ENCODE results near the gene NKX2-2. TPM values are rescaled to one million over a fixed set of nuclear protein-coding genes. Genes with fewer than 3 reads are reported as not detected.

The NKX2-2 gene
- total and polyA plus RNA-seq, 4 donors = not detected

- TF ChIP-seq GABPA (IDR thresholded peaks at IDR 0.05 in 1 of 2, conservative IDR thresholded peaks at IDR 0.05 in 1 of 2) = no peak
Observed at GRCh38 chr20:21529863-21530262, 16.0 kb upstream of the NKX2-2 start (continued).

- Histone ChIP-seq H3K4me3 (ENCODE audit: low read depth in 1 of 3, low read length in 3 of 3) (no peak overlapping the region), H3K27me3 (ENCODE audit: control insufficient read depth in 4 of 4, insufficient read depth in 4 of 4, low read length in 3 of 4) (peaks cover 0 to 3% (median under 1%) of the 10 kb centered on the region in 4 donors), H3K9me3 (ENCODE audit: control insufficient read depth in 4 of 4, low read length in 3 of 4) (no peaks in the 10 kb centered on the region), H3K27ac (ENCODE audit: low read depth in 1 of 2, low read length in 2 of 2) (no peak overlapping the region), H3K9ac (ENCODE audit: low read depth in 1 of 2, low read length in 2 of 2) (no peak overlapping the region), H3K36me3 (ENCODE audit: control insufficient read depth in 4 of 4, insufficient read depth in 3 of 4, low read depth in 1 of 4, low read length in 3 of 4) (no peaks in the 10 kb centered on the region), H3K4me1 (ENCODE audit: control insufficient read depth in 4 of 4, insufficient read depth in 4 of 4, low read length in 3 of 4) (peaks cover 0 to 13% (median 8%) of the 10 kb centered on the region in 4 donors)
- no peak for DNase-seq (ENCODE audit: low spot score)
- TF ChIP-seq JUND (IDR thresholded peaks at IDR 0.05) (no peak), ZBTB33 (IDR thresholded peaks at IDR 0.05) (no peak), SP1 (IDR thresholded peaks at IDR 0.05) (no peak), RAD21 (IDR thresholded peaks at IDR 0.05) (no peak)
- WGBS = 93% methylated on average over 5 of the region's 5 CpGs
Observed at GRCh38 chr20:21528870-21529269, 15.0 kb upstream of the NKX2-2 start.

GRCh38 chr20:21527908-21528307, 14.0 kb upstream of the NKX2-2 start:
- H3K36me3 ChIP-seq (ENCODE audit: control insufficient read depth in 4 of 4, insufficient read depth in 3 of 4, low read depth in 1 of 4, low read length in 3 of 4) = no peaks in the 10 kb centered on the region
- peaks cover 0 to 7% (median 4%) of the 10 kb centered on the region in 4 donors for H3K27me3 ChIP-seq (ENCODE audit: control insufficient read depth in 4 of 4, insufficient read depth in 4 of 4, low read length in 3 of 4)
- no peak for DNase-seq (ENCODE audit: low spot score)
- no peak for TF ChIP-seq REST (IDR thresholded peaks at IDR 0.05)
- TF ChIP-seq RXRA (IDR thresholded peaks at IDR 0.05) = no peak
- TF ChIP-seq GABPA (IDR thresholded peaks at IDR 0.05 in 1 of 2, conservative IDR thresholded peaks at IDR 0.05 in 1 of 2) = no peak
- TF ChIP-seq HNF4G (IDR thresholded peaks at IDR 0.05) = no peak
- TF ChIP-seq SP1 (IDR thresholded peaks at IDR 0.05) = no peak
- TF ChIP-seq HNF4A (conservative IDR thresholded peaks at IDR 0.05) = no peak
- TF ChIP-seq FOXA1 (IDR thresholded peaks at IDR 0.05) = no peak
- TF ChIP-seq RAD21 (IDR thresholded peaks at IDR 0.05) = no peak
- no peak for TF ChIP-seq ATF3 (IDR thresholded peaks at IDR 0.05)
- no peak for TF ChIP-seq MAX (IDR thresholded peaks at IDR 0.05)
- TF ChIP-seq CTCF (IDR thresholded peaks at IDR 0.05; ENCODE audit: low read depth, low read length, missing input control) = no peak
- TF ChIP-seq YY1 (IDR thresholded peaks at IDR 0.05) = no peak
- peaks cover 0 to 17% (median 12%) of the 10 kb centered on the region in 4 donors for H3K4me1 ChIP-seq (ENCODE audit: control insufficient read depth in 4 of 4, insufficient read depth in 4 of 4, low read length in 3 of 4)
- WGBS = 81% methylated on average over 5 of the region's 5 CpGs
- no peak overlapping the region for H3K4me3 ChIP-seq (ENCODE audit: low read depth in 1 of 3, low read length in 3 of 3)
- no peak overlapping the region for H3K27ac ChIP-seq (ENCODE audit: low read depth in 1 of 2, low read length in 2 of 2)
- no peaks in the 10 kb centered on the region for H3K9me3 ChIP-seq (ENCODE audit: control insufficient read depth in 4 of 4, low read length in 3 of 4)
- no peak overlapping the region for H3K9ac ChIP-seq (ENCODE audit: low read depth in 1 of 2, low read length in 2 of 2)

Data from liver (tissue), 9 donors.